Hepatocyte (in vitro differentiated cells): ENCODE results near the gene FGD4.
"Not testable (repeated sequence)": the region's sequence is repeated elsewhere in the genome, so short reads cannot be mapped to it uniquely, and the experiment has no call there.

Experiments used
- EZH2 ChIP-seq: fragments of 200-600 bp; sonication (generic); IDR thresholded peaks from 2 replicates; pipeline ENCODE4 v1.6.1; 2016; ENCODE audit warnings: antibody characterized with exemption, mild to moderate bottlenecking, borderline replicate concordance
- TF ChIP-seq, protein P1 (sequence below): fragments of 200-600 bp; sonication (generic); IDR thresholded peaks from 2 replicates; pipeline ENCODE4 v1.5.1; 2016; ENCODE audit warnings: antibody characterized with exemption, mild to moderate bottlenecking; ENCODE audit not compliant: poor library complexity

GRCh38 chr12:32533506-32533905, 134.1 kb downstream of the FGD4 start:
- TF ChIP-seq, protein P1, sequence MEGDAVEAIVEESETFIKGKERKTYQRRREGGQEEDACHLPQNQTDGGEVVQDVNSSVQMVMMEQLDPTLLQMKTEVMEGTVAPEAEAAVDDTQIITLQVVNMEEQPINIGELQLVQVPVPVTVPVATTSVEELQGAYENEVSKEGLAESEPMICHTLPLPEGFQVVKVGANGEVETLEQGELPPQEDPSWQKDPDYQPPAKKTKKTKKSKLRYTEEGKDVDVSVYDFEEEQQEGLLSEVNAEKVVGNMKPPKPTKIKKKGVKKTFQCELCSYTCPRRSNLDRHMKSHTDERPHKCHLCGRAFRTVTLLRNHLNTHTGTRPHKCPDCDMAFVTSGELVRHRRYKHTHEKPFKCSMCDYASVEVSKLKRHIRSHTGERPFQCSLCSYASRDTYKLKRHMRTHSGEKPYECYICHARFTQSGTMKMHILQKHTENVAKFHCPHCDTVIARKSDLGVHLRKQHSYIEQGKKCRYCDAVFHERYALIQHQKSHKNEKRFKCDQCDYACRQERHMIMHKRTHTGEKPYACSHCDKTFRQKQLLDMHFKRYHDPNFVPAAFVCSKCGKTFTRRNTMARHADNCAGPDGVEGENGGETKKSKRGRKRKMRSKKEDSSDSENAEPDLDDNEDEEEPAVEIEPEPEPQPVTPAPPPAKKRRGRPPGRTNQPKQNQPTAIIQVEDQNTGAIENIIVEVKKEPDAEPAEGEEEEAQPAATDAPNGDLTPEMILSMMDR: not testable (repeated sequence)
- not testable (repeated sequence) for TF ChIP-seq EZH2
